Fibroblast of mammary gland (primary cell): Measurements from ENCODE around the gene STK31.
"Not testable (repeated sequence)": the region's sequence is repeated elsewhere in the genome, so short reads cannot be mapped to it uniquely, and the experiment has no call there.

Experiments used
- DNase-seq: peaks from one replicate; pipeline ENCODE4 v3.0.0-alpha.2; 2010; ENCODE audit warnings: low read depth
- H3K4me3 ChIP-seq: 2 replicates; pipeline ENCODE4 v1.5.1; 2011; ENCODE audit warnings: low read depth, mild to moderate bottlenecking, low read length, moderate library complexity; ENCODE audit not compliant: control insufficient read depth
- CTCF ChIP-seq: conservative IDR thresholded peaks from 2 replicates; pipeline ENCODE4 v1.5.1; 2011; ENCODE audit warnings: low read depth, low read length, inconsistent platforms; ENCODE audit not compliant: control insufficient read depth, insufficient read depth

STK31 gene

GRCh38 chr7:23742051-23742450 is 32.0 kb downstream of the STK31 start:
- TF ChIP-seq CTCF: no peak
- no peak for DNase-seq
- H3K4me3 ChIP-seq: no peak overlapping the region

DNA sequence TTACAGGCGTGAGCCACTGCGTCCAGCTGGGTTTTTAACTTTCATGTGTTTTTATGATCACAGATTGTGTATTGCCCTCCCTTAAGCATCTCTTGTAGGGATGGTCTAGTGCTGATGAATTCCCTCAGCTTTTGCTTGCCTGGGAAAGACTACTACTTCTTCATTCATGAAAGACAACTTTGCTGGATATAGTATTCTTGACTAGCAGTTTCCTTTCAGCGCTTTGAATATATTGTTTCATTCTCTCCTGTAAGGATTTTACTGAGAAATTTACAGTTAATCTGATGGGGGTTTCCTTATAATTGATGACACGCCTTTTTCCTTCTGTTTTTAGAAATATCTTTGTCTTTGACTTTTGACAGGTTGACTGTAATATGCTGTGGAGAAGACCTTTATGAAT is 33.2 kb downstream of the STK31 start:
- TF ChIP-seq CTCF: no peak
- DNase-seq: no peak
- no peak overlapping the region for H3K4me3 ChIP-seq

GRCh38 chr7:23746629-23747028 is 36.6 kb downstream of the STK31 start:
- DNase-seq: no peak
- TF ChIP-seq CTCF: no peak

DNA sequence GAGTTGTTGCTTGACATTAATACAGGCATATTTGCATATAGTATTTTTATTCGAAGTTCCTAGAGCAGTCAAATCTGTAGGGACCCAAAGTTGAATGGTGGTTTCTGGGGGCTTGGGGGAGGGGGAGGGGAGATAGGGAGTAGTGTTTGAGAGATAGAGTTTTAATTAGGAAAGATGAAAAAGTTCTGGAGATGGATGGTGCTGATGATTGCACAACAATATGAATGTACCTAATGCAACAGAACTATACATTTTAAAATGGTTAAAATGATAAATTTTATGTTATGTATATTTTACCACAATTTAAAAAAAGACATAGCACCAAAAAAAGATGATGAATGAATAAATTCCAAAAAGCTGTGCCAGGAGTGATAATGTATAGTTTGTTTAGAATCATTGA is 41.8 kb downstream of the STK31 start:
- TF ChIP-seq CTCF: no peak
- no peak overlapping the region for H3K4me3 ChIP-seq
- DNase-seq: no peak

More at GRCh38 chr7:23746629-23747028, 36.6 kb downstream of the STK31 start:
- no peak overlapping the region for H3K4me3 ChIP-seq

DNA sequence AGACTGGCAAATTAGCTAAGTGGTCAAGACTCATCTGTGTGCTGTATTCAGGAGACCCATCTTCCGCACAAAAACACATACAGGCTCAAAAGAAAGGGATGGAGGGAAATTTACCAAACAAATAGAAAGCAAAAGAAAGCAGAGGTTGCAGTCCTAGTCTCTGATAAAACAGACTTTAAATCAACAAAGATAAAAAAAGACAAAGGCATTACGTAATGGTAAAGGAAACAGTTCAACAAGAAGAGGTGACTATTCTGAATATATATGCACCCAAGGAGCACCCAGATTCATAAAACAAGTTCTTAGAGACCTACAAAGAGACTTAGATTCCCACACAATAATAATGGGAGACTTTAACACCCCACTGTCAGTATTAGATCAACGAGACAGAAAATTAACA is 48.8 kb downstream of the STK31 start:
- DNase-seq: not testable (repeated sequence)

GRCh38 chr7:23759671-23760391 is 49.8 kb downstream of the STK31 start:
- no peak overlapping the region for H3K4me3 ChIP-seq
- DNase-seq: no peak
- no peak for TF ChIP-seq CTCF

More for the DNA sequence above, 48.8 kb downstream of the STK31 start:
- H3K4me3 ChIP-seq: not testable (repeated sequence)

- no peak overlapping the region for H3K4me3 ChIP-seq
- DNase-seq: no peak
- TF ChIP-seq CTCF: no peak
Measured at GRCh38 chr7:23765943-23766342, 55.9 kb downstream of the STK31 start.
